ENCODE measurements around the gene AQP5. TPM values are rescaled to one million over a fixed set of nuclear protein-coding genes. Genes with fewer than 3 reads are reported as not detected.

Gene AQP5
- total RNA-seq, 2 experiments from 2014 or later, result not detected

- no peak overlapping the region for H3K27ac Mint-ChIP-seq
- no peaks in the 10 kb centered on the region for H3K9me3 Mint-ChIP-seq
- CTCF ChIA-PET, result interaction anchor here (0.9 to 1.6 kb wide), 3 partner anchors 9 to 89 kb away, joined by 3 to 5 read pairs (median 4); no protein-coding TSS in a partner anchor
- intact Hi-C loops (cut with micrococcal nuclease), result no loop called here
- H3K4me3 Mint-ChIP-seq, result no peak overlapping the region
- no peaks in the 10 kb centered on the region for H3K36me3 Mint-ChIP-seq (ENCODE audit: low read depth)
- H3K4me1 Mint-ChIP-seq (ENCODE audit: low read depth), result no peaks in the 10 kb centered on the region
- no peak for DNase-seq
- peaks cover 60% of the 10 kb centered on the region for H3K27me3 Mint-ChIP-seq (ENCODE audit: low read depth)
These were observed 6.5 kb upstream of the AQP5 start for GRCh38 chr12:49954863-49955830.

DNA sequence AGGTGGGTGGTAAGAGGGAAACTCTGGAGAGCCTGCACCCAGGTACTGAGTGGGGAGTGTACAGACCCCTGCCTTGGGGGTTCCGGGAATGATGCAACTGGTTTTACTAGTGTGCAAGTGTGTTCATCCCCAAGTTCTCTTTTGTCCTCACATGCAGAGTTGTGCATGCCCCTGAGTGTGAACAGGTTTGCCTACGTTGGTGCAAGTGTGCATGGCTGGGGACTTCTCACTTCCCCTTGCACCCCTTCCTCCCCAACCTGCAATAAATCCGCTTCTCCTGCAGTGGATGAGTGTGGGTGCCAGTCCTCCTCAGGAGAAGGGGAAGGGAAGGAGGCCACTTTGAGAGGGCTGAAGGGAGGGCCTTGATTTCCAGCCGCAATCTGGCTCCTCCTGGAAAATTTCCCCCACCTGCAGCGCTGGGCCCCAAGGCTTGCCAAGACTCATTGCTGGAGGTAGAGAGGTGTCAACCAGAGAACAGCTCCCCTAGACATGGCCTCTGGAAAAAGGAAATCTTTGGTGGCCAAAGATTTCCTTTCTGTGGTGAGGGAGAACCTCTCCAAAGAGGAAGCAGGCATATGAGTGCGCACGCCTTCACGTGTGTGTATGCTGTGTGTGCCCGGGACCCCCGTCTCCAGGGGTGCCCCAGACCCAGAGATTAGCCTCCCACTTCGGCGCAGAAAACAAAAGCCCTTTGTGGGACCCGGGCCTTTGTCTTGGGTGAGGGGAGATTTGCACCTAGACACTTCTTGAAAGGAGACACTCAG, 5.6 kb upstream of the AQP5 start:
- intact Hi-C loops (cut with micrococcal nuclease), result no loop called here
- H3K4me3 Mint-ChIP-seq, result no peak overlapping the region
- no peak overlapping the region for H3K27ac Mint-ChIP-seq
- H3K27me3 Mint-ChIP-seq (ENCODE audit: low read depth), result peaks cover 67% of the 10 kb centered on the region
- peaks cover 7% of the 10 kb centered on the region for H3K4me1 Mint-ChIP-seq (ENCODE audit: low read depth)
- no peaks in the 10 kb centered on the region for H3K36me3 Mint-ChIP-seq (ENCODE audit: low read depth)
- no peak for DNase-seq
- CTCF ChIA-PET, result interaction anchor here (0.6 to 0.9 kb wide), 2 partner anchors 11 to 703 kb away, joined by 4 read pairs; no protein-coding TSS in a partner anchor
- no peaks in the 10 kb centered on the region for H3K9me3 Mint-ChIP-seq

DNA sequence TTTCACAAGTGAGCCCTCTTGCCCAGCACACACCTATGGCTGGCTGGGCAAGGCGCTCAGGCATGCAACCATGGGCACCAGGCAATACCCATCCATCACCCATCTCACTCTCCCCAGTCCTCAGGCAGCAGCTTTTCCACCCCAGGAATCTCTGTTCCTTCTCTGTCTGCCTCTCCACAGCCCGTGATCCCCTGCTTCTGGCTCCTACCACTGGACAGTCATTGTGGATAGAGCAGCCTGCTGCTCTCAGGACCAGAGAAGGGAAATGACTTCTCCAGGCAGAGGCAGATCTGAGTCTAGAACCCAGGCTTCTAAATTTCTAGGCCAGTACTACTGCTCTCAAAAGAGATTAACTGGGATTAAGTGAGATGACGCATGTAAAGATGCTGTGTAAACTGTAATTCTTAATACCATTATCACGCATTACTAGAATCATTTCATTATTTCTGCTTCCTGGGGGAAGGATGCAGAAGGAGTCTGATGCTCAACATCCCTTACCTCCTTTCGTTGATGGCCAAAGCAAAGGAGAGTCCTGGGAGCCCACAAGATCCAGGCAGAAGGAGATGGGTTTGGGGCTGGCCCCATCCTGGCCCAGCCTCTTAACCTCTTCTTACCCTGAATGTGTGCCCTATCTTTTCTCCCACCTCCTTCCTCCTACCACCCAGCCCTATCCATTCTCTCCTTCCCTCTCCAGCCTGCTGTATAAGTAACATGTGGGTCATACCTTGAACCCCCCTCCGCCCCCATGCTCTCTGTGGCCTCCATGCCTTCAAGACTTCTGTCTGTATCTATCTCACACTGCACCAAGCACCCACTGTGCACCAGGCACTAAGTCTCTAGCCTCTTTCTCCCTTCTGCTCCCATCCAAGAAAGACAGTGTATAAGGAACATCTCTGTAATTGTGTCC, 4.8 kb upstream of the AQP5 start:
- Mint-ChIP-seq H3K36me3 (ENCODE audit: low read depth) (no peaks in the 10 kb centered on the region), H3K4me3 (no peak overlapping the region), H3K27ac (no peak overlapping the region), H3K9me3 (no peaks in the 10 kb centered on the region), H3K27me3 (ENCODE audit: low read depth) (peaks cover 67% of the 10 kb centered on the region), H3K4me1 (ENCODE audit: low read depth) (peaks cover 7% of the 10 kb centered on the region)
- CTCF ChIA-PET, result interaction anchor here (2.0 to 2.6 kb wide), 3 partner anchors 10 to 80 kb away, joined by 5 to 16 read pairs (median 13); no protein-coding TSS in a partner anchor
- DNase-seq, result no peak
- intact Hi-C loops (cut with micrococcal nuclease), result no loop called here

DNA sequence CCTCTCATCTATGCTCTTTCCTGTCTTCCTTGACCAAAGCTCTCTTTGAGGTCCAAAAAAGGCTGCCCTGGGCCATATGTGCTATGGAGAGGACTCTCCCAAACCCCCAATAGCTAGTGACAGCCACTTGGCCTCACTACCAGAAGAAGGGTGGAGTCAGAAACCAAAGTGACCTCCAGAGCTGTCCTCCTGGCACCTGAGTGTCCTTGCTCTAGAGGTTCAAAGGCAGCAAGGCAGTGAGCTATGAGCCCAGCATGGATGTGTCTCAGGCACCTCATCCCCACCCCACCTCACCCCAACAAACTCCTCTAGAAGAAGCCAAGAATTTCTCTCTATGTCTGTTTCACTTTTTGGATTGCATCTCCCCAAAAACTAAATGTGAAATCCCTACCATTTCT, 4.1 kb upstream of the AQP5 start:
- Mint-ChIP-seq H3K4me1 (ENCODE audit: low read depth) (peaks cover 7% of the 10 kb centered on the region), H3K27ac (no peak overlapping the region)
- CTCF ChIA-PET, result interaction anchor here (2.0 to 2.6 kb wide), 3 partner anchors 9 to 79 kb away, joined by 5 to 16 read pairs (median 13); no protein-coding TSS in a partner anchor

DNA sequence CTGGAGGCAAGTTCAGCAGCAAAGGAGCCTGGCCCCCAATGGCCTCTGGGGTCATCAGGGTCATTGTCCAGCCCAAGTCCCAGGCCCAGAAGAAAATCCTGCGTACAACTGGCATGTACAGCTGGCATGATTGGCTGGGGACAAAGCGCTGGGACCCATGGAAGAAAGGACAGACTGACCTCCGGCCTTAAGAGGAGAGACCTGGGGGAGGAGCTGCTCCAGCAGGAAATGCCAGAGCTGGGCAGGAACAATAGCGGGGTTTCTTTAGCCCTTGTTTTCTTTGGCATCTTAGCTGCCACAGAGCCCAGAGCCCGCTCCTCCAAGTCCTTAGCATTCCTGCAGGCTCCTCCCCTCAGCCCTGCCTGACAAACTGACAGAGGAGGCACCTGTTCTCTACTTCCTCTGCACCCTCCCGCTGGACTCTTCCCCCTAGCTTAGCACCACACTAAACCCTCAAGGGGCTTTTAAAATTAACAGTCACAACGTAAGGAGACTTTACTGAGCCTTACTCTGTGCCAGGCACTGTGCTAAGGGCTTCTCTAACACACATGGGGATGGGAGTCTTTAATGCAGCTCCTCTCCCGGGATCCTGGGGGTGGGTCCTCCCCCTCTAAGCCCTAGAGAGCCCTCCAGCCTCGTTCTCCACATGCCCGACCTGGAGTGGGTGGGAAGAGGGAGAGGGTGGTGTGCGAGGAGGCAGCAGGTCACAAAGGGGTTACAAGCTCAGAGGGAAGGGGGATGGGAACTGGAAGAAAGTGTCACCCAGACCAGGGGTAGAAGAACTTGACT, 1.8 kb upstream of the AQP5 start:
- H3K27me3 Mint-ChIP-seq (ENCODE audit: low read depth), result peaks cover 61% of the 10 kb centered on the region
- H3K27ac Mint-ChIP-seq, result no peak overlapping the region
- CTCF ChIA-PET, result interaction anchor here (0.7 to 2.6 kb wide), 6 partner anchors 7 to 110 kb away, joined by 3 to 16 read pairs (median 8); no protein-coding TSS in a partner anchor
- H3K36me3 Mint-ChIP-seq (ENCODE audit: low read depth), result no peaks in the 10 kb centered on the region
- no peak for DNase-seq
- intact Hi-C loops (cut with micrococcal nuclease), result no loop called here
- H3K4me3 Mint-ChIP-seq, result no peak overlapping the region
- H3K4me1 Mint-ChIP-seq (ENCODE audit: low read depth), result peaks cover 7% of the 10 kb centered on the region
- H3K9me3 Mint-ChIP-seq, result no peaks in the 10 kb centered on the region

More for the DNA sequence above, 4.1 kb upstream of the AQP5 start:
- H3K4me3 Mint-ChIP-seq, result no peak overlapping the region
- H3K36me3 Mint-ChIP-seq (ENCODE audit: low read depth), result no peaks in the 10 kb centered on the region
- intact Hi-C loops (cut with micrococcal nuclease), result no loop called here
- peaks cover 70% of the 10 kb centered on the region for H3K27me3 Mint-ChIP-seq (ENCODE audit: low read depth)
- no peaks in the 10 kb centered on the region for H3K9me3 Mint-ChIP-seq
- no peak for DNase-seq

- CTCF ChIA-PET, result interaction anchor here (2.4 to 2.5 kb wide), 3 partner anchors 15 to 109 kb away, joined by 6 to 12 read pairs (median 9); no protein-coding TSS in a partner anchor
- Mint-ChIP-seq H3K36me3 (ENCODE audit: low read depth) (no peaks in the 10 kb centered on the region), H3K4me1 (ENCODE audit: low read depth) (peaks cover 7% of the 10 kb centered on the region), H3K27me3 (ENCODE audit: low read depth) (peaks cover 61% of the 10 kb centered on the region), H3K9me3 (no peaks in the 10 kb centered on the region), H3K4me3 (peak overlapping the region; percentile 21), H3K27ac (no peak overlapping the region)
- intact Hi-C loops (cut with micrococcal nuclease), result no loop called here
- no peak for DNase-seq
These were observed 1.1 kb upstream of the AQP5 start for GRCh38 chr12:49960474-49961110.

- peaks cover 57% of the 10 kb centered on the region for H3K27me3 Mint-ChIP-seq (ENCODE audit: low read depth)
- H3K27ac Mint-ChIP-seq, result no peak overlapping the region
- no peak overlapping the region for H3K4me3 Mint-ChIP-seq
- intact Hi-C loops (cut with micrococcal nuclease), result no loop called here
- CTCF ChIA-PET, result interaction anchor here (1.7 to 2.4 kb wide), 2 partner anchors 16 to 95 kb away, joined by 9 read pairs; no protein-coding TSS in a partner anchor
- H3K4me1 Mint-ChIP-seq (ENCODE audit: low read depth), result peaks cover 7% of the 10 kb centered on the region
- no peaks in the 10 kb centered on the region for H3K9me3 Mint-ChIP-seq
- no peaks in the 10 kb centered on the region for H3K36me3 Mint-ChIP-seq (ENCODE audit: low read depth)
- no peak for DNase-seq
These were observed 507 bp downstream of the AQP5 start for GRCh38 chr12:49961993-49962764.

DNA sequence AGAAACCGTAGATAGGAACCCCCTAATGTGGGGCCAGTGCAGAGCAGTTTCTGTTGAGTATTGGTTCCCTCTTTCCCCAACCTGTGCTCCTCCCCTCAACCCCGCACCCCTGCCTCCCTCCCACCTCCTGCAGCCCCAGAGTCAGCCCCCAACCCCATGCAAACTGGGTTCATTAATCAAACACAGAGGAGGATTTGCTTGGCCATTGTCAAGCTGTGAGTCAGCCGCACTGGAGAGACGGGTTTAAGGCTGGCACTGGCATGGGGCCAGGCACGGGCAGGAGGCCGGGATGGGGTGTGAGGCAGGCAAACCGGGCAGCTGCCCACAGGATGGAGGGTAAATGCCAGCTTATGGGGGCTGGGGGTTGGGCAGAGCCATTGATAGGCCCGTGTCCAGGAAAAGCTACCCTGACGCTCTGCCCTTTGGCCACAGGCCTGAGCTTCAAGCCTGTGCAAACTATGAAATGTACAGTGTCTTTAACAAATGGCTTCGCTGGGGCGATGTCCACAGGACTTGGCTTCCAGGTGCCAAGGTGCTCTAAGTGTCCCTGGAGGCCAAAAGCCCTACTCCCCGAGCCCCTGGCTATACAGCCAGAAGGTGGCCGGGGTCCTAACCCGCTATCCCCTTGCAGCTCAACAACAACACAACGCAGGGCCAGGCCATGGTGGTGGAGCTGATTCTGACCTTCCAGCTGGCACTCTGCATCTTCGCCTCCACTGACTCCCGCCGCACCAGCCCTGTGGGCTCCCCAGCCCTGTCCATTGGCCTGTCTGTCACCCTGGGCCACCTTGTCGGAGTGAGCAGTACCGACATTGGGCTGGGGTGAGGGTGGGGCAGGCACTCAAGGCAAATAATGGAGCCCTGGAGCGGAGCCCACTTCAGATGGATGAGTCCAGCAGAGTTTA, 1.4 kb downstream of the AQP5 start:
- peaks cover 52% of the 10 kb centered on the region for H3K27me3 Mint-ChIP-seq (ENCODE audit: low read depth)
- DNase-seq, result no peak
- CTCF ChIA-PET, result interaction anchor here (0.7 to 1.7 kb wide), 4 partner anchors 93 to 213 kb away, joined by 3 to 10 read pairs (median 8); no protein-coding TSS in a partner anchor
- H3K4me3 Mint-ChIP-seq, result no peak overlapping the region
- H3K27ac Mint-ChIP-seq, result no peak overlapping the region
- H3K36me3 Mint-ChIP-seq (ENCODE audit: low read depth), result no peaks in the 10 kb centered on the region
- intact Hi-C loops (cut with micrococcal nuclease), result no loop called here
- H3K4me1 Mint-ChIP-seq (ENCODE audit: low read depth), result peaks cover 7% of the 10 kb centered on the region
- no peaks in the 10 kb centered on the region for H3K9me3 Mint-ChIP-seq

GRCh38 chr12:49963976-49964815, 2.5 kb downstream of the AQP5 start:
- no peak for DNase-seq
- Mint-ChIP-seq H3K27me3 (ENCODE audit: low read depth) (peaks cover 47% of the 10 kb centered on the region), H3K9me3 (no peaks in the 10 kb centered on the region), H3K36me3 (ENCODE audit: low read depth) (no peaks in the 10 kb centered on the region), H3K27ac (no peak overlapping the region), H3K4me1 (ENCODE audit: low read depth) (peaks cover 7% of the 10 kb centered on the region), H3K4me3 (no peak overlapping the region)
- CTCF ChIA-PET, result interaction anchor here (1.0 to 6.2 kb wide), 7 partner anchors 16 to 106 kb away, joined by 3 to 76 read pairs (median 44); partner anchors contain the start of gene AQP2
- intact Hi-C loops (cut with micrococcal nuclease), result no loop called here
